PC-3 (cell line): ENCODE results near the gene FKBP1A. TPM values are rescaled to one million over a fixed set of nuclear protein-coding genes. Genes with fewer than 3 reads are reported as not detected.

Experiments
- ATAC-seq: fragments of 200-7000 bp; cut with Tn5 transposase; 2 replicates; pipeline ENCODE4 v1.9.1; 2020; ENCODE audit warnings: mild to moderate bottlenecking, moderate library complexity
- BruUV-seq: library from RNA; stranded (reverse); fragments of 400-500 nt; replicated peaks from 2 replicates; lab custom pipeline; 2021; lab: Mats Ljungman, UMichigan
- CTCF ChIA-PET: fragments of 300-600 bp; sonication (Branson Sonifier 250); formaldehyde crosslinking; loops from one replicate; lab custom pipeline; 2022; ENCODE audit warnings: antibody characterized with exemption; lab: Charles Lee
- POLR2A ChIA-PET: fragments of 300-600 bp; sonication (Branson Sonifier 250); formaldehyde crosslinking; loops from one replicate; lab custom pipeline; 2022; ENCODE audit warnings: antibody characterized with exemption; ENCODE audit not compliant: unreplicated experiment; lab: Charles Lee
- DNase-seq: peaks from one replicate; pipeline ENCODE4 v3.0.0-alpha.2; 2015
- H2AFZ ChIP-seq: fragments of 300-600 bp; sonication (generic); 2 replicates; pipeline ENCODE4 v1.6.0; 2016; ENCODE audit warnings: antibody characterized with exemption, low read length
- H3F3A ChIP-seq: fragments of 300-600 bp; sonication (generic); one replicate; pipeline ENCODE4 v1.6.0; 2017; ENCODE audit warnings: antibody characterized with exemption, low read length, control low read depth, mild to moderate bottlenecking; ENCODE audit not compliant: unreplicated experiment
- H3K27ac ChIP-seq: fragments of 300-600 bp; sonication (generic); 2 replicates; pipeline ENCODE4 v1.5.1; 2016; ENCODE audit warnings: mild to moderate bottlenecking, low read length
- H3K27me3 ChIP-seq: fragments of 300-600 bp; sonication (generic); 2 replicates; pipeline ENCODE4 v1.6.1; 2016; ENCODE audit warnings: low read length, mixed read lengths
- H3K36me3 ChIP-seq: fragments of 300-600 bp; sonication (generic); 2 replicates; pipeline ENCODE4 v1.6.1; 2016; ENCODE audit warnings: low read depth, mixed run types, low read length, mixed read lengths
- H3K4me1 ChIP-seq: fragments of 300-600 bp; sonication (generic); 2 replicates; pipeline ENCODE4 v1.5.1; 2016; ENCODE audit warnings: low read length; ENCODE audit not compliant: insufficient read depth
- H3K4me2 ChIP-seq: fragments of 300-600 bp; sonication (generic); 2 replicates; pipeline ENCODE4 v1.6.0; 2016; ENCODE audit warnings: low read length
- H3K4me3 ChIP-seq: fragments of 300-600 bp; sonication (generic); 2 replicates; pipeline ENCODE4 v1.5.1; 2016; ENCODE audit warnings: mild to moderate bottlenecking, low read length, mixed read lengths
- H3K79me2 ChIP-seq: fragments of 300-600 bp; sonication (generic); 2 replicates; pipeline ENCODE4 v1.6.1; 2017; ENCODE audit warnings: low read length, mixed read lengths
- H3K9ac ChIP-seq: fragments of 300-600 bp; sonication (generic); 2 replicates; pipeline ENCODE4 v1.6.0; 2016; ENCODE audit warnings: mild to moderate bottlenecking, low read length
- H3K9me2 ChIP-seq: fragments of 300-600 bp; sonication (generic); replicated peaks from 2 replicates; pipeline ENCODE4 v1.6.1; 2016; ENCODE audit warnings: mixed run types, low read length, mixed read lengths
- H3K9me3 ChIP-seq: fragments of 300-600 bp; sonication (generic); 2 replicates; pipeline ENCODE4 v1.6.1; 2016; ENCODE audit warnings: low read length, mixed read lengths
- H4K20me1 ChIP-seq: fragments of 300-600 bp; sonication (generic); 2 replicates; pipeline ENCODE4 v1.6.1; 2016; ENCODE audit warnings: low read length, mixed read lengths
- EZH2 ChIP-seq: fragments of 300-600 bp; sonication (generic); IDR thresholded peaks from one replicate; pipeline ENCODE4 v1.6.1; 2017; ENCODE audit warnings: antibody characterized with exemption, mild to moderate bottlenecking, low read length; ENCODE audit not compliant: unreplicated experiment
- EZH2phosphoT487 ChIP-seq: fragments of 300-600 bp; sonication (generic); IDR thresholded peaks from 2 replicates; pipeline ENCODE4 v1.6.1; 2018; ENCODE audit warnings: mild to moderate bottlenecking, antibody characterized with exemption, low read length, borderline replicate concordance
- intact Hi-C: fragments of 100-400 bp; cut with micrococcal nuclease; formaldehyde crosslinking; loops from 2 replicates; pipeline ENCODE4 v1.9.0; 2023
- total RNA-seq: library from RNA; depleted of rRNA; stranded (reverse); fragments of >200 nt; gene quantifications from 2 replicates; pipeline ENCODE4 v1.2.3, GENCODE V29; 2014
- TF ChIP-seq, protein P1 (sequence below): fragments of 300-600 bp; sonication (generic); conservative IDR thresholded peaks from 2 replicates; pipeline ENCODE4 v1.5.1; 2017; ENCODE audit warnings: antibody characterized with exemption, low read depth, mild to moderate bottlenecking, low read length

Gene FKBP1A
- total RNA-seq, 1 experiment from 2014 or later = 178 TPM

DNA sequence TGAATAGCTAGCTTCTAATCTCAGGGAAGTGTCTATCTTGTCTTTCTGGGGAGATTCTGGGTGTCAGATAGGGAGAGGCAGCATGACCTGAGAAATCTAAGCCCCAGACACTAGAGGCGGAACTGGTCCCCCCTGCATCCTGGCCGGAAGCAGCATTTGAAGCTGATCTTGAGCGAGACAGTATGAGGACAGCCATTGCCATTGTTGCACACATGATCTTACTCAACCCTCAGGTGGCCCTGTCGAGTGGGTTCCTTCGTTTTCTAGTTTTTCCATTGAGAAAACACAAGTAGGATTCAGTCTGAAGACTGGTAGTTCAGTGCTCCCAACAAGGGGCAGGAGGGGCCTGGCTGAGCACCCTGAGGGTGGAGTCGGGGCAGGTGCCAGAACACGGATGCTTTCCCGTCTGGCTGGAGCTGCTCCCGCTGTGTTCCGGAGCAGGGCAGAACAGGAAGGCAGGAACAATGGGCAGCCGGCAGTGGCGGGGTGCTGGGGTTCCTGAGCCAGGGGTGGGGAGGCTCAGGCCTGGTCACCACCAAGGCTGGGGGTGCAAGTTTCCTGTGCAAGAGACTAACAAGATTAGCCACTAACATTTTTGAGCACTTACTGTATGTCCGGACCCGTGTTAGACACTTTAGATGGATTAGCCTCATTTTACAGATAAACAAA lies 56.0 kb downstream of the FKBP1A start:
- ChIA-PET CTCF (interaction anchor here (0.6 kb wide), 1 partner anchor 53 kb away, joined by 10 read pairs; no protein-coding TSS in a partner anchor), POLR2A (interaction anchor here (0.6 kb wide), 1 partner anchor 11 kb away, joined by 3 read pairs; no protein-coding TSS in a partner anchor)
- no TSS peak for BruUV-seq
- H3K9ac ChIP-seq = no peak overlapping the region
- H3K27ac ChIP-seq = no peak overlapping the region
- intact Hi-C loops = no loop called here
- H3K4me1 ChIP-seq = peaks cover 16% of the 10 kb centered on the region
- H3K79me2 ChIP-seq = peaks cover 26% of the 10 kb centered on the region
- TF ChIP-seq EZH2 (no peak), EZH2phosphoT487 (no peak)
- TF ChIP-seq, protein P1, sequence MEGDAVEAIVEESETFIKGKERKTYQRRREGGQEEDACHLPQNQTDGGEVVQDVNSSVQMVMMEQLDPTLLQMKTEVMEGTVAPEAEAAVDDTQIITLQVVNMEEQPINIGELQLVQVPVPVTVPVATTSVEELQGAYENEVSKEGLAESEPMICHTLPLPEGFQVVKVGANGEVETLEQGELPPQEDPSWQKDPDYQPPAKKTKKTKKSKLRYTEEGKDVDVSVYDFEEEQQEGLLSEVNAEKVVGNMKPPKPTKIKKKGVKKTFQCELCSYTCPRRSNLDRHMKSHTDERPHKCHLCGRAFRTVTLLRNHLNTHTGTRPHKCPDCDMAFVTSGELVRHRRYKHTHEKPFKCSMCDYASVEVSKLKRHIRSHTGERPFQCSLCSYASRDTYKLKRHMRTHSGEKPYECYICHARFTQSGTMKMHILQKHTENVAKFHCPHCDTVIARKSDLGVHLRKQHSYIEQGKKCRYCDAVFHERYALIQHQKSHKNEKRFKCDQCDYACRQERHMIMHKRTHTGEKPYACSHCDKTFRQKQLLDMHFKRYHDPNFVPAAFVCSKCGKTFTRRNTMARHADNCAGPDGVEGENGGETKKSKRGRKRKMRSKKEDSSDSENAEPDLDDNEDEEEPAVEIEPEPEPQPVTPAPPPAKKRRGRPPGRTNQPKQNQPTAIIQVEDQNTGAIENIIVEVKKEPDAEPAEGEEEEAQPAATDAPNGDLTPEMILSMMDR = no peak
- no peak overlapping the region for H3K4me3 ChIP-seq
- peak overlapping the region; percentile 15; the same call in 1 of the 2 replicates for H3K4me2 ChIP-seq
- no peaks in the 10 kb centered on the region for H4K20me1 ChIP-seq
- H3K36me3 ChIP-seq = peaks cover 12% of the 10 kb centered on the region
- H3K9me2 ChIP-seq = no peaks in the 10 kb centered on the region
- peaks cover 5% of the 10 kb centered on the region for H3F3A ChIP-seq
- H3K27me3 ChIP-seq = no peaks in the 10 kb centered on the region
- no peak for DNase-seq
- peak; percentile 54 for ATAC-seq
- no peaks in the 10 kb centered on the region for H3K9me3 ChIP-seq
- no peak overlapping the region for H2AFZ ChIP-seq

DNA sequence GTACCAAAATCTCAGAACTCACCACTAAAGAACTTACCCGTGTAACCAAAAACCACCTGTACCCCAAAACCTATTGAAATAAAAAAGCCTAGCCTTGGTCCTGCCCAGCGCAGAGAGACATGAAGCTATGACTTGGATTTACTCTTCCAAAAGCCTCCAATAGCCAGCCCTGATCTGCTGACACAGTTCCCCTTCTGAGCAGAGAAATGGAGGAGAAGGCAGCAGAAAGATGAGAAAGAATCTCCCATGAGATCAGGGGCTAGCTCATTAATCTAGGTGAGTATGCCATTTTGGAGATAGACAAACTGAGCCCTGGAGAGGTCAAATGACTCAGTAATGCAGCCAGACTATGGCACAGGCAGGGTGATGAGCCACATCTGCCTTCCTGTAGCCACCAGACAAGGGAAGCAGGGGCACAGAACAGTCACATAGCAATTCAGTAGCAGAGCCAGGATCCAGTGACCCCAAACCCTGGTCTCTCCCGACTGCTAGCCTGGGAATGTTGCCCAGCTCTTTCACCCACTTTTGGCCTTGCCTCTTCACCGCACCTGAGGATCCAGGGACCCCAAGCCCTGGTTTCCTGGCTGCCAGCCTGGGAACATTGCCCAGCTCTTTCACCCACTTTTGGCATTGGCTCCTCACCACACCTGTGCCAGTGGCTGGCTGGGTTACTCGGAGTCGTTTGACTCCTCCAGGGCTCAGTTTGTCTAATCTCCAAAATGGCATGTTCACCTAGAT lies 56.7 kb downstream of the FKBP1A start:
- POLR2A ChIA-PET = interaction anchor here (0.6 kb wide), 2 partner anchors 10 to 11 kb away, joined by 3 to 5 read pairs; no protein-coding TSS in a partner anchor
- no TSS peak for BruUV-seq
- Histone ChIP-seq H3K9me3 (no peaks in the 10 kb centered on the region), H3F3A (peaks cover 3% of the 10 kb centered on the region), H3K27ac (peak overlapping the region; percentile 12; the same call in 1 of the 2 replicates), H3K27me3 (no peaks in the 10 kb centered on the region), H4K20me1 (no peaks in the 10 kb centered on the region), H3K79me2 (peaks cover 33% of the 10 kb centered on the region), H3K36me3 (peaks cover 12% of the 10 kb centered on the region), H3K9me2 (no peaks in the 10 kb centered on the region), H3K4me3 (no peak overlapping the region), H3K9ac (no peak overlapping the region), H3K4me1 (peaks cover 13% of the 10 kb centered on the region), H2AFZ (no peak overlapping the region), H3K4me2 (peak overlapping the region; percentile 15)
- ATAC-seq (peak; percentile 29), DNase-seq (no peak)
- intact Hi-C loops = no loop called here
- TF ChIP-seq, protein P1 = no peak
- no peak for TF ChIP-seq EZH2phosphoT487
- no peak for TF ChIP-seq EZH2
- CTCF ChIA-PET = interaction anchor here (0.6 kb wide), 1 partner anchor 54 kb away, joined by 10 read pairs; no protein-coding TSS in a partner anchor
